ENCODE data around the gene WDR27. TPM values are rescaled to one million over a fixed set of nuclear protein-coding genes. Genes with fewer than 3 reads are reported as not detected.

The WDR27 gene
- total RNA-seq, 1 experiment from 2014 or later: 77.9 TPM

GRCh38 chr6:169409742-169410312 lies 292.0 kb downstream of the WDR27 start:
- CTCF ChIA-PET: no interaction called here
- H3K27me3 Mint-ChIP-seq (ENCODE audit: unreplicated experiment): no peaks in the 10 kb centered on the region
- H3K9me3 Mint-ChIP-seq (ENCODE audit: low read depth, unreplicated experiment): peaks cover 8% of the 10 kb centered on the region
- H3K4me3 Mint-ChIP-seq (ENCODE audit: low read depth, unreplicated experiment): no peak overlapping the region
- intact Hi-C loops (cut with micrococcal nuclease; ENCODE audit: unreplicated experiment): no loop called here
- TF ChIP-seq, protein P1, sequence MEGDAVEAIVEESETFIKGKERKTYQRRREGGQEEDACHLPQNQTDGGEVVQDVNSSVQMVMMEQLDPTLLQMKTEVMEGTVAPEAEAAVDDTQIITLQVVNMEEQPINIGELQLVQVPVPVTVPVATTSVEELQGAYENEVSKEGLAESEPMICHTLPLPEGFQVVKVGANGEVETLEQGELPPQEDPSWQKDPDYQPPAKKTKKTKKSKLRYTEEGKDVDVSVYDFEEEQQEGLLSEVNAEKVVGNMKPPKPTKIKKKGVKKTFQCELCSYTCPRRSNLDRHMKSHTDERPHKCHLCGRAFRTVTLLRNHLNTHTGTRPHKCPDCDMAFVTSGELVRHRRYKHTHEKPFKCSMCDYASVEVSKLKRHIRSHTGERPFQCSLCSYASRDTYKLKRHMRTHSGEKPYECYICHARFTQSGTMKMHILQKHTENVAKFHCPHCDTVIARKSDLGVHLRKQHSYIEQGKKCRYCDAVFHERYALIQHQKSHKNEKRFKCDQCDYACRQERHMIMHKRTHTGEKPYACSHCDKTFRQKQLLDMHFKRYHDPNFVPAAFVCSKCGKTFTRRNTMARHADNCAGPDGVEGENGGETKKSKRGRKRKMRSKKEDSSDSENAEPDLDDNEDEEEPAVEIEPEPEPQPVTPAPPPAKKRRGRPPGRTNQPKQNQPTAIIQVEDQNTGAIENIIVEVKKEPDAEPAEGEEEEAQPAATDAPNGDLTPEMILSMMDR (IDR thresholded peaks at IDR 0.05; ENCODE audit: unreplicated experiment): no peak
- H3K36me3 Mint-ChIP-seq (ENCODE audit: insufficient read depth, unreplicated experiment): no peaks in the 10 kb centered on the region
- no peak overlapping the region for H3K27ac Mint-ChIP-seq (ENCODE audit: unreplicated experiment)
- H3K4me1 Mint-ChIP-seq (ENCODE audit: low read depth, unreplicated experiment): no peaks in the 10 kb centered on the region
- DNase-seq: no peak
- BruUV-seq (replicated peaks): no TSS peak

DNA sequence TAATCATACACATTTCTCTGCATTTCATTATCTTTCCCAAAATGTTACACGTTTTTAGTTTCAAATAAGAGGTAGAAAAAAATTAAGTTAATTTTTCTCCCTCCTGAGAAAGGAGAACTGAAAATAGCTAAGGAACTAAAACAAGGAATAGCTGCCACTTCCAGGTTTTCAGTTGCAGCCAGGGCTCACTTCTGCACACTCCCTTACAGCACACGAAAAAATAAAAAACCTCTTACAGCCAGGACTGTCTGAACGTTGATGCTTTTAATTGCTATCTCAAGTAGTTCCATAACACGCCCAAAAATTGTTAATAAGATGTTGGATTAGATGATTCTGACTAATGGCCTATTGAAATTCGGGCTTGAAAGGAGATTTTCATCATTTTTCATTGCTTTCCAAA lies 294.5 kb downstream of the WDR27 start:
- intact Hi-C loops (cut with micrococcal nuclease; ENCODE audit: unreplicated experiment): no loop called here
- Mint-ChIP-seq H3K4me1 (ENCODE audit: low read depth, unreplicated experiment) (no peaks in the 10 kb centered on the region), H3K36me3 (ENCODE audit: insufficient read depth, unreplicated experiment) (no peaks in the 10 kb centered on the region), H3K27me3 (ENCODE audit: unreplicated experiment) (no peaks in the 10 kb centered on the region), H3K27ac (ENCODE audit: unreplicated experiment) (no peak overlapping the region), H3K4me3 (ENCODE audit: low read depth, unreplicated experiment) (no peak overlapping the region), H3K9me3 (ENCODE audit: low read depth, unreplicated experiment) (peaks cover 3% of the 10 kb centered on the region)
- no TSS peak for BruUV-seq (replicated peaks)
- TF ChIP-seq, protein P1 (IDR thresholded peaks at IDR 0.05; ENCODE audit: unreplicated experiment): no peak
- CTCF ChIA-PET: no interaction called here
- no peak for DNase-seq

Other genes with a start within 250 kb of the WDR27 start
- 20.9 and 25.0 TPM in 2 replicates for gene C6orf120, start 97 bp upstream of the WDR27 start, total RNA-seq (2022)
- gene PHF10, start 22.5 kb upstream of the WDR27 start, total RNA-seq (2022): 33.7 and 47.8 TPM in 2 replicates
- 2.7 and 3.4 TPM in 2 replicates for gene DYNLT2, start 49.5 kb upstream of the WDR27 start, total RNA-seq (2022)
- gene ERMARD, start 49.6 kb upstream of the WDR27 start, total RNA-seq (2022): 16.2 and 22.0 TPM in 2 replicates

Measured in Calu3 (cell line).